Thoracic aorta (tissue), 2 donors: ENCODE data around the gene NOTCH1. TPM values are rescaled to one million over a fixed set of nuclear protein-coding genes. Genes with fewer than 3 reads are reported as not detected.
A peak's percentile ranks its signal among the peaks of the same experiment; 100 is the strongest.

ENCODE experiments used
- ATAC-seq: fragments of 150-250 bp; one replicate; pipeline ENCODE4 v1.8.0; 2017; ENCODE audit warnings: low read depth; ENCODE audit not compliant: insufficient number of reproducible peaks, low FRiP score
- DNase-seq: peaks from one replicate; pipeline ENCODE4 v3.0.0-alpha.2; 2020; ENCODE audit warnings: low spot score
- H3K27ac ChIP-seq, 2 donors: fragments of 200-600 bp; sonication (generic); 1 replicate in 1 of 2; 2 replicates in 1 of 2; pipeline ENCODE4 v1.5.1; 2016; ENCODE audit warnings: mild to moderate bottlenecking in 2 of 2, moderate library complexity in 2 of 2
- H3K27me3 ChIP-seq: fragments of 200-600 bp; sonication (generic); replicated peaks from 2 replicates; pipeline ENCODE4 v1.6.0; 2016; ENCODE audit warnings: mild to moderate bottlenecking; ENCODE audit not compliant: insufficient read depth
- H3K36me3 ChIP-seq: fragments of 200-600 bp; sonication (generic); one replicate; pipeline ENCODE4 v1.5.1; 2016
- H3K4me1 ChIP-seq, 2 donors: fragments of 200-600 bp; sonication (generic); 1 replicate in 1 of 2; 2 replicates in 1 of 2; pipeline versions ENCODE4 v1.5.1 to v1.6.0; 2016; ENCODE audit warnings: low read depth in 2 of 2, mild to moderate bottlenecking in 1 of 2; ENCODE audit not compliant: control insufficient read depth in 1 of 2
- H3K4me3 ChIP-seq: fragments of 200-600 bp; sonication (generic); 2 replicates; pipeline ENCODE4 v1.5.1; 2016; ENCODE audit warnings: mild to moderate bottlenecking
- H3K9me3 ChIP-seq: fragments of 200-600 bp; sonication (generic); 2 replicates; pipeline ENCODE4 v1.5.1; 2016
- total RNA-seq, 2 donors: library from RNA; depleted of rRNA; stranded (reverse); fragments of >200 nt; gene quantifications; one replicate each; pipeline versions ENCODE4 v1.1.0 to v1.2.3, GENCODE V29; 2016
- TF ChIP-seq, protein P1 (sequence below): fragments of 200-600 bp; sonication (generic); IDR thresholded peaks from one replicate; pipeline ENCODE4 v1.5.1; 2019; ENCODE audit warnings: antibody characterized with exemption

The NOTCH1 gene
- total RNA-seq, 2 donors from 2014 or later, result 40.9 to 48.1 TPM

GRCh38 chr9:136451221-136451877, 94.5 kb downstream of the NOTCH1 start:
- Histone ChIP-seq H3K27me3 (no peaks in the 10 kb centered on the region), H3K4me3 (no peak overlapping the region), H3K27ac (no peak overlapping the region), H3K36me3 (peaks cover 83% of the 10 kb centered on the region), H3K9me3 (no peaks in the 10 kb centered on the region), H3K4me1 (no peaks in the 10 kb centered on the region)
- TF ChIP-seq, protein P1, sequence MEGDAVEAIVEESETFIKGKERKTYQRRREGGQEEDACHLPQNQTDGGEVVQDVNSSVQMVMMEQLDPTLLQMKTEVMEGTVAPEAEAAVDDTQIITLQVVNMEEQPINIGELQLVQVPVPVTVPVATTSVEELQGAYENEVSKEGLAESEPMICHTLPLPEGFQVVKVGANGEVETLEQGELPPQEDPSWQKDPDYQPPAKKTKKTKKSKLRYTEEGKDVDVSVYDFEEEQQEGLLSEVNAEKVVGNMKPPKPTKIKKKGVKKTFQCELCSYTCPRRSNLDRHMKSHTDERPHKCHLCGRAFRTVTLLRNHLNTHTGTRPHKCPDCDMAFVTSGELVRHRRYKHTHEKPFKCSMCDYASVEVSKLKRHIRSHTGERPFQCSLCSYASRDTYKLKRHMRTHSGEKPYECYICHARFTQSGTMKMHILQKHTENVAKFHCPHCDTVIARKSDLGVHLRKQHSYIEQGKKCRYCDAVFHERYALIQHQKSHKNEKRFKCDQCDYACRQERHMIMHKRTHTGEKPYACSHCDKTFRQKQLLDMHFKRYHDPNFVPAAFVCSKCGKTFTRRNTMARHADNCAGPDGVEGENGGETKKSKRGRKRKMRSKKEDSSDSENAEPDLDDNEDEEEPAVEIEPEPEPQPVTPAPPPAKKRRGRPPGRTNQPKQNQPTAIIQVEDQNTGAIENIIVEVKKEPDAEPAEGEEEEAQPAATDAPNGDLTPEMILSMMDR, result no peak
- no peak for DNase-seq
- ATAC-seq, result peak; percentile 21

DNA sequence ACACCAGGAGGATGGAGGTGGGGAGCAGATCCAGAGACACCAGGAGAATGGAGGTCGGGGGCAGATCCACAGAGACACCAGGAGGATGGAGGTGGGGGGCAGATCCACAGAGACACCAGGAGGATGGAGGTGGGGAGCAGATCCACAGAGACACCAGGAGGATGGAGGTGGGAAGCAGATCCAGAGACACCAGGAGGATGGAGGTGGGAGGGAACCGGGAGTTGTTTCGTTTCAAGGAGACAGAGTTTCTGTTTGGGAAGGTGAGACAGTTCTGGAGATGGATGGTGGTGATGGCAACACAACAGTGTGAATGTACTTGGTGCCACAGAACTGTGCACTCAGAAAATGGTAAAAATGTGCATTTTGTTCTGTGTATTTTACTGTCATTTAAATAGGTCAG, 97.2 kb downstream of the NOTCH1 start:
- TF ChIP-seq, protein P1, result no peak
- Histone ChIP-seq H3K36me3 (peaks cover 70% of the 10 kb centered on the region), H3K4me3 (no peak overlapping the region), H3K27me3 (no peaks in the 10 kb centered on the region), H3K27ac (no peak overlapping the region), H3K4me1 (no peaks in the 10 kb centered on the region), H3K9me3 (no peaks in the 10 kb centered on the region)
- no peak for ATAC-seq
- no peak for DNase-seq

GRCh38 chr9:136447173-136447778, 98.6 kb downstream of the NOTCH1 start:
- Histone ChIP-seq H3K36me3 (peaks cover 75% of the 10 kb centered on the region), H3K27ac (no peak overlapping the region), H3K9me3 (no peaks in the 10 kb centered on the region), H3K4me3 (no peak overlapping the region), H3K27me3 (no peaks in the 10 kb centered on the region), H3K4me1 (no peaks in the 10 kb centered on the region)
- ATAC-seq, result no peak
- TF ChIP-seq, protein P1, result no peak
- no peak for DNase-seq

- no peak for DNase-seq
- Histone ChIP-seq H3K9me3 (no peaks in the 10 kb centered on the region), H3K27me3 (no peaks in the 10 kb centered on the region), H3K36me3 (peaks cover 76% of the 10 kb centered on the region), H3K4me3 (no peak overlapping the region), H3K27ac (no peak overlapping the region), H3K4me1 (no peaks in the 10 kb centered on the region)
- TF ChIP-seq, protein P1, result no peak
- no peak for ATAC-seq
Observed at GRCh38 chr9:136445799-136446198, 100.0 kb downstream of the NOTCH1 start.

Other genes starting within 250 kb of the NOTCH1 start
- not detected for gene CCDC187, start 242.0 kb downstream of the NOTCH1 start, total RNA-seq
- gene GPSM1, start 218.5 kb downstream of the NOTCH1 start, total RNA-seq, result 10 to 100 TPM; 29.2 to 33.6 TPM
- 10 to 100 TPM; 39.4 to 41.3 TPM for gene DNLZ, start 182.3 kb downstream of the NOTCH1 start, total RNA-seq
- gene CARD9, start 172.4 kb downstream of the NOTCH1 start, total RNA-seq, result 1 to 10 TPM; 1.4 to 6.6 TPM
- gene SNAPC4, start 145.9 kb downstream of the NOTCH1 start, total RNA-seq, result 1 to 10 TPM; 8.0 to 8.5 TPM
- gene ENTR1, start 135.4 kb downstream of the NOTCH1 start, total RNA-seq, result 10 to 100 TPM; 25.3 to 43.1 TPM
- gene PMPCA, start 135.4 kb downstream of the NOTCH1 start, total RNA-seq, result 10 to 100 TPM; 28.7 to 43.0 TPM
- gene INPP5E, start 106.2 kb downstream of the NOTCH1 start, total RNA-seq, result 10 to 100 TPM; 11.9 to 12.5 TPM
- gene SEC16A, start 63.0 kb downstream of the NOTCH1 start, total RNA-seq, result 10 to 100 TPM; 59.0 to 72.8 TPM
- gene EGFL7, start 116.9 kb upstream of the NOTCH1 start, total RNA-seq, result 10 to 100 TPM; 42.0 to 56.5 TPM
- 10 to 100 TPM; 50.2 to 66.8 TPM for gene AGPAT2, start 141.4 kb upstream of the NOTCH1 start, total RNA-seq
- gene DIPK1B, start 166.5 kb upstream of the NOTCH1 start, total RNA-seq, result 1 to 10 TPM; 4.8 to 6.9 TPM
- gene LCN10, start 196.9 kb upstream of the NOTCH1 start, total RNA-seq, result 1 to 10 TPM; 3.1 to 9.4 TPM
- gene LCN6, start 202.5 kb upstream of the NOTCH1 start, total RNA-seq, result 10 to 100 TPM in 1 of 2 donors, 1 to 10 TPM in 1; 4.5 to 25.3 TPM
- not detected for gene LCN8, start 212.2 kb upstream of the NOTCH1 start, total RNA-seq
- not detected for gene LCN15, start 218.5 kb upstream of the NOTCH1 start, total RNA-seq
- gene TMEM141, start 245.3 kb upstream of the NOTCH1 start, total RNA-seq, result 10 to 100 TPM; 12.8 to 37.8 TPM